Peyer's patch (tissue), 4 donors: Measurements from ENCODE around the gene ZBTB46.

Experiments used
- POLR2A ChIP-seq, 2 donors: fragments of 450-650 bp; IDR thresholded peaks; one replicate each; pipeline ENCODE4 v1.5.1; 2017; ENCODE audit warnings: antibody characterized with exemption in 2 of 2, mild to moderate bottlenecking in 2 of 2, moderate library complexity in 2 of 2
- TF ChIP-seq, protein P1 (sequence below), 6 experiments: fragments of 450-650 bp in 4 of 6; fragments of 200-600 bp in 2 of 6; sonication (generic) in 1 of 6; IDR thresholded peaks; one replicate each; pipeline ENCODE4 v1.5.1; 2017 to 2019; ENCODE audit warnings: antibody characterized with exemption in 6 of 6, mild to moderate bottlenecking in 3 of 6, moderate library complexity in 1 of 6

DNA sequence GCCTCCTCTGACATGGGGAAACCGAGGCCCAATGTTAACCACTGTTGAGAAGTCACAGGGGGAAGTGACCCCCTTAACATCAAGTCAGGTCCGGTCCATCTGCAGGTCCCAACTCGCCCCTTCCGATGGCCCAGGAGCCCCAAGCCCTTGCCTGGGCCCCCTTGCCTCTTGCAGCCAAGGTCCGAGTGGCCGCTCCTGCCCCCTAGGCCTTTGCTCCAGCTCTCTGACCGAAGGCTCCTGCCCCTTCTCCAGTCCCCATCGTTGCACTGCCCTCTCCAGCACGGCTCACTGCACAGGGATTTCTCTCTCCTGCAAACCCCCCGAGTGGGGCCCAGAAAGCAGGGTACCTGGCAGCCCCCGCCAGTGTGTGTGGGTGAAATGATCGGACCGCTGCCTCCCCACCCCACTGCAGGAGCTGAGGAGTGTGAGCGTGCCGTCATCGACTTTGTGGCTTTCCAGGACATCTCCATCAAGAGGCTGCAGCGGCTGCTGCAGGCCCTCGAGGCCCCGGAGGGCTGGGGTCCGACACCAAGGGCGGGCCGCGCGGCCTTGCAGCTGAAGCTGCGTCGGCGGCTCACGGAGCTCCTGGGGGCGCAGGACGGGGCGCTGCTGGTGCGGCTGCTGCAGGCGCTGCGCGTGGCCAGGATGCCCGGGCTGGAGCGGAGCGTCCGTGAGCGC lies 133.1 kb downstream of the ZBTB46 start:
- TF ChIP-seq, protein P1, sequence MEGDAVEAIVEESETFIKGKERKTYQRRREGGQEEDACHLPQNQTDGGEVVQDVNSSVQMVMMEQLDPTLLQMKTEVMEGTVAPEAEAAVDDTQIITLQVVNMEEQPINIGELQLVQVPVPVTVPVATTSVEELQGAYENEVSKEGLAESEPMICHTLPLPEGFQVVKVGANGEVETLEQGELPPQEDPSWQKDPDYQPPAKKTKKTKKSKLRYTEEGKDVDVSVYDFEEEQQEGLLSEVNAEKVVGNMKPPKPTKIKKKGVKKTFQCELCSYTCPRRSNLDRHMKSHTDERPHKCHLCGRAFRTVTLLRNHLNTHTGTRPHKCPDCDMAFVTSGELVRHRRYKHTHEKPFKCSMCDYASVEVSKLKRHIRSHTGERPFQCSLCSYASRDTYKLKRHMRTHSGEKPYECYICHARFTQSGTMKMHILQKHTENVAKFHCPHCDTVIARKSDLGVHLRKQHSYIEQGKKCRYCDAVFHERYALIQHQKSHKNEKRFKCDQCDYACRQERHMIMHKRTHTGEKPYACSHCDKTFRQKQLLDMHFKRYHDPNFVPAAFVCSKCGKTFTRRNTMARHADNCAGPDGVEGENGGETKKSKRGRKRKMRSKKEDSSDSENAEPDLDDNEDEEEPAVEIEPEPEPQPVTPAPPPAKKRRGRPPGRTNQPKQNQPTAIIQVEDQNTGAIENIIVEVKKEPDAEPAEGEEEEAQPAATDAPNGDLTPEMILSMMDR (IDR thresholded peaks at IDR 0.05), result no peak
- TF ChIP-seq POLR2A (IDR thresholded peaks at IDR 0.05), result no peak
